ENCODE measurements around the gene TAL1. TPM values are rescaled to one million over a fixed set of nuclear protein-coding genes. Genes with fewer than 3 reads are reported as not detected.

The TAL1 gene
- total RNA-seq, 6 experiments from 2014 or later = 0.43 to 4.5 (median 1.8) TPM

GRCh38 chr1:47249755-47250154 is 17.7 kb upstream of the TAL1 start:
- intact Hi-C loops (cut with DNase I) = no loop called here
- Histone ChIP-seq H3K9me3 (no peaks in the 10 kb centered on the region), H3K4me1 (no peaks in the 10 kb centered on the region), H3K27ac (no peak overlapping the region), H3K27me3 (no peaks in the 10 kb centered on the region), H3K4me3 (no peak overlapping the region), H3K36me3 (no peaks in the 10 kb centered on the region)
- ATAC-seq = no peak
- TF ChIP-seq POLR2A (IDR thresholded peaks at IDR 0.05) = no peak
- no peak for TF ChIP-seq CTCF (IDR thresholded peaks at IDR 0.05)
- 100% methylated on average over 2 of the region's 3 CpGs for WGBS (ENCODE audit: insufficient coverage, low coverage, low lambda C conversion rate, missing lambda C conversion rate)
- no peak for DNase-seq

GRCh38 chr1:47244339-47244862 is 12.4 kb upstream of the TAL1 start:
- H3K4me3 ChIP-seq = no peak overlapping the region
- no peak overlapping the region for H3K27ac ChIP-seq
- no peaks in the 10 kb centered on the region for H3K27me3 ChIP-seq
- ATAC-seq (no peak), DNase-seq (no peak)
- no peaks in the 10 kb centered on the region for H3K4me1 ChIP-seq
- no peak for TF ChIP-seq CTCF (IDR thresholded peaks at IDR 0.05)
- TF ChIP-seq POLR2A (IDR thresholded peaks at IDR 0.05) = no peak
- intact Hi-C loops (cut with DNase I) = no loop called here
- H3K9me3 ChIP-seq = no peaks in the 10 kb centered on the region
- H3K36me3 ChIP-seq = no peaks in the 10 kb centered on the region
- whole genome bisulfite sequencing (ENCODE audit: insufficient coverage, low coverage, low lambda C conversion rate, missing lambda C conversion rate) = 65% methylated on average over 3 of the region's 3 CpGs

GRCh38 chr1:47243910-47244309 is 11.9 kb upstream of the TAL1 start:
- Histone ChIP-seq H3K4me3 (no peak overlapping the region), H3K4me1 (no peaks in the 10 kb centered on the region), H3K27ac (no peak overlapping the region), H3K36me3 (no peaks in the 10 kb centered on the region), H3K9me3 (no peaks in the 10 kb centered on the region), H3K27me3 (no peaks in the 10 kb centered on the region)
- no peak for TF ChIP-seq CTCF (IDR thresholded peaks at IDR 0.05)
- WGBS (ENCODE audit: insufficient coverage, low coverage, low lambda C conversion rate, missing lambda C conversion rate) = 62% methylated on average over 5 of the region's 5 CpGs
- no peak for DNase-seq
- peak in 3 of 4 donors; percentile 23 to 46 (median 38) for ATAC-seq
- intact Hi-C loops (cut with DNase I) = no loop called here

- no peaks in the 10 kb centered on the region for H3K27me3 ChIP-seq
- H3K9me3 ChIP-seq = no peaks in the 10 kb centered on the region
- intact Hi-C loops (cut with DNase I) = no loop called here
- TF ChIP-seq POLR2A (IDR thresholded peaks at IDR 0.05) (no peak), CTCF (IDR thresholded peaks at IDR 0.05) (no peak)
- H3K27ac ChIP-seq = peak overlapping the region in 1 of 3 donors; percentile 26
- whole genome bisulfite sequencing (ENCODE audit: insufficient coverage, low coverage, low lambda C conversion rate, missing lambda C conversion rate) = 41% methylated on average over 5 of the region's 11 CpGs
- ATAC-seq (peak; percentile 57 to 83 (median 78)), DNase-seq (no peak)
- no peaks in the 10 kb centered on the region for H3K36me3 ChIP-seq
- H3K4me3 ChIP-seq = no peak overlapping the region
- H3K4me1 ChIP-seq = no peaks in the 10 kb centered on the region
Measured at GRCh38 chr1:47241114-47242113, 9.4 kb upstream of the TAL1 start.

Measured in right lobe of liver (tissue), 6 donors.